ENCODE data around the gene THRSP. TPM values are rescaled to one million over a fixed set of nuclear protein-coding genes. Genes with fewer than 3 reads are reported as not detected.
"Not testable (repeated sequence)": the region's sequence is repeated elsewhere in the genome, so short reads cannot be mapped to it uniquely, and the experiment has no call there.

THRSP gene
- total RNA-seq, 1 donor = not detected

- no peak overlapping the region for H3K4me3 ChIP-seq (ENCODE audit: low read depth, low read length)
- no peak for DNase-seq (ENCODE audit: low read depth)
- TF ChIP-seq CTCF (IDR thresholded peaks at IDR 0.05; ENCODE audit: insufficient read depth, low read depth, low read length) = no peak
Measured at GRCh38 chr11:78056093-78056492, 7.6 kb upstream of the THRSP start.

GRCh38 chr11:78057462-78058055, 6.1 kb upstream of the THRSP start:
- no peak overlapping the region for H3K4me3 ChIP-seq (ENCODE audit: low read depth, low read length)
- no peak for TF ChIP-seq CTCF (IDR thresholded peaks at IDR 0.05; ENCODE audit: insufficient read depth, low read depth, low read length)

GRCh38 chr11:78059749-78060328, 3.8 kb upstream of the THRSP start:
- not testable (repeated sequence) for DNase-seq (ENCODE audit: low read depth)

More at GRCh38 chr11:78057462-78058055, 6.1 kb upstream of the THRSP start:
- no peak for DNase-seq (ENCODE audit: low read depth)

GRCh38 chr11:78060533-78060932, 3.1 kb upstream of the THRSP start:
- no peak for TF ChIP-seq CTCF (IDR thresholded peaks at IDR 0.05; ENCODE audit: insufficient read depth, low read depth, low read length)
- H3K4me3 ChIP-seq (ENCODE audit: low read depth, low read length) = no peak overlapping the region
- no peak for DNase-seq (ENCODE audit: low read depth)

More at GRCh38 chr11:78059749-78060328, 3.8 kb upstream of the THRSP start:
- H3K4me3 ChIP-seq (ENCODE audit: low read depth, low read length) = not testable (repeated sequence)

GRCh38 chr11:78061088-78061920, 2.4 kb upstream of the THRSP start:
- no peak for DNase-seq (ENCODE audit: low read depth)
- no peak overlapping the region for H3K4me3 ChIP-seq (ENCODE audit: low read depth, low read length)
- no peak for TF ChIP-seq CTCF (IDR thresholded peaks at IDR 0.05; ENCODE audit: insufficient read depth, low read depth, low read length)

- no peak overlapping the region for H3K4me3 ChIP-seq (ENCODE audit: low read depth, low read length)
- TF ChIP-seq CTCF (IDR thresholded peaks at IDR 0.05; ENCODE audit: insufficient read depth, low read depth, low read length) = no peak
- DNase-seq (ENCODE audit: low read depth) = no peak
Measured at GRCh38 chr11:78061921-78062311, 1.7 kb upstream of the THRSP start.

- no peak for TF ChIP-seq CTCF (IDR thresholded peaks at IDR 0.05; ENCODE audit: insufficient read depth, low read depth, low read length)
- H3K4me3 ChIP-seq (ENCODE audit: low read depth, low read length) = no peak overlapping the region
- no peak for DNase-seq (ENCODE audit: low read depth)
Measured at GRCh38 chr11:78062671-78063070, 990 bp upstream of the THRSP start.
